ENCODE results near the gene DNMT1. TPM values are rescaled to one million over a fixed set of nuclear protein-coding genes. Genes with fewer than 3 reads are reported as not detected.

DNMT1 gene
- total RNA-seq = 26.7 and 30.3 TPM in 2 replicates

GRCh38 chr19:10194500-10195198 is at the start of gene DNMT1:
TSS of gene DNMT1 (minus strand) at chr19:10194953. CDS start at chr19:10194899, 54 bp downstream.

GRCh38 chr19:10230861-10231611 is 36.3 kb upstream of the DNMT1 start, which contains the start of gene S1PR2:
TSS of gene S1PR2 (minus strand) at chr19:10231331. CDS start at chr19:10224905, 6,426 bp downstream.

GRCh38 chr19:10111405-10111811 is 83.3 kb downstream of the DNMT1 start, which contains the start of gene P2RY11:
TSS of gene P2RY11 (plus strand) at chr19:10111693. CDS start at chr19:10111722, 29 bp downstream.

GRCh38 chr19:10106100-10106936 is 88.4 kb downstream of the DNMT1 start, which contains the start of gene PPAN:
TSS of gene PPAN (plus strand) at chr19:10106362. CDS start at chr19:10106395, 33 bp downstream.

GRCh38 chr19:10085641-10086590 is 108.8 kb downstream of the DNMT1 start, which contains the start of gene SHFL:
TSS of gene SHFL (plus strand) at chr19:10086317. CDS start at chr19:10086428, 111 bp downstream.

Other genes starting within 250 kb of the DNMT1 start
- gene COL5A3, start 184.4 kb downstream of the DNMT1 start, total RNA-seq = 8.6 and 138 TPM in 2 replicates
- gene RDH8, start 181.5 kb downstream of the DNMT1 start, total RNA-seq = not detected in 2 replicates
- 27.1 and 27.7 TPM in 2 replicates for gene SHFL, start 108.6 kb downstream of the DNMT1 start, total RNA-seq
- 0.46 and 0.73 TPM in 2 replicates for gene ANGPTL6, start 92.3 kb downstream of the DNMT1 start, total RNA-seq
- gene PPAN, start 88.6 kb downstream of the DNMT1 start, total RNA-seq = 34.7 and 50.3 TPM in 2 replicates
- 5.9 and 10.1 TPM in 2 replicates for gene P2RY11, start 83.3 kb downstream of the DNMT1 start, total RNA-seq
- gene EIF3G, start 75.1 kb downstream of the DNMT1 start, total RNA-seq = 202 and 222 TPM in 2 replicates
- 11.9 and 14.6 TPM in 2 replicates for gene S1PR2, start 36.4 kb upstream of the DNMT1 start, total RNA-seq
- gene MRPL4, start 57.3 kb upstream of the DNMT1 start, total RNA-seq = 18.1 and 25.0 TPM in 2 replicates
- gene ICAM1, start 76.2 kb upstream of the DNMT1 start, total RNA-seq = 5.9 and 19.6 TPM in 2 replicates
- gene ICAM4, start 92.0 kb upstream of the DNMT1 start, total RNA-seq = 0.10 and 0.52 TPM in 2 replicates
- gene ICAM5, start 95.0 kb upstream of the DNMT1 start, total RNA-seq = 2.3 and 2.5 TPM in 2 replicates
- 0.46 and 0.59 TPM in 2 replicates for gene ZGLP1, start 114.9 kb upstream of the DNMT1 start, total RNA-seq
- 12.5 and 19.6 TPM in 2 replicates for gene FDX2, start 121.1 kb upstream of the DNMT1 start, total RNA-seq
- 17.3 and 27.0 TPM in 2 replicates for gene RAVER1, start 138.6 kb upstream of the DNMT1 start, total RNA-seq
- gene ICAM3, start 144.7 kb upstream of the DNMT1 start, total RNA-seq = 6.7 and 8.3 TPM in 2 replicates
- gene TYK2, start 185.6 kb upstream of the DNMT1 start, total RNA-seq = 82.5 and 86.6 TPM in 2 replicates
- gene CDC37, start 208.6 kb upstream of the DNMT1 start, total RNA-seq = 119 and 153 TPM in 2 replicates
- gene PDE4A, start 225.6 kb upstream of the DNMT1 start, total RNA-seq = 9.7 and 10.0 TPM in 2 replicates

All from smooth muscle cell of the pulmonary artery (primary cell).